ENCODE results near the gene TAS2R41.

Gene TAS2R41

DNA sequence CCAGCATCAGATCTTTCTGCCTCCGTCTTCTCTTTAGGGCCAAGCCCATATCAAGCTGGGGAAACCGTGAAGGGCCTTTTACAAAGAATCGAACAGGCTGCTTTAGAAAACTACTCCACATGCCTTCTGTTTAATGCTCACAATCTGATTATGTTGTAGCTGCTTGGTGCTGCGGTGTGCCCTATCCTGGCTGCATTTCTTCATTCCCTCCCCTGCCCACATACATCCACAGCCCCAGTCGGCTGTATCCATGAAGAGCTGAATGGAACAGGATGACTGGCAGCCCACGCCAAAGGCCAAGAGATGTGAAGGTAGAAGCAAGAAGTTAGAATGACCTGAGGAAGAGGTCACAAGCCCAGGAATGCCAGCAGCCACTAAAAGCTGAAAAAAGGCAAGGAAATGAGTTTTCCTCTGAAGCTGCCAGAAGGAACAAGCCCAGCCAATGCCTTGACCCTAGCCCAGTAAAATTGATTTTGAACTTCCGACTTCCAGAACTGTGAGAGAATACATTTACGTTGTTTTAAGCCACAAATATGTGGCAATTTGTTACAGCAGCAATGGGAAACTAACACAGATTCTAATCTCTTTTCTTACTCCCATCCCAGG, 22.2 kb downstream of the TAS2R41 start:
- Histone ChIP-seq H3K4me3 (no peak overlapping the region), H3K27ac (0 out of 2 replicates have a peak overlapping the region, but pooled peaks have one; percentile 48), H3K9me3 (ENCODE audit: low read depth, low read length) (no peaks in the 10 kb centered on the region), H3K36me3 (ENCODE audit: insufficient read depth, low read length) (no peaks in the 10 kb centered on the region), H3K9ac (ENCODE audit: insufficient read length) (no peak overlapping the region)
- DNase-seq (ENCODE audit: low read depth, low spot score) = no peak
- no peak for TF ChIP-seq FOXP2 (optimal IDR thresholded peaks at IDR 0.05; ENCODE audit: control extremely low read depth, extremely low read length, insufficient read depth)
- no peak for TF ChIP-seq POLR2AphosphoS5 (IDR thresholded peaks at IDR 0.05; ENCODE audit: borderline replicate concordance, low read depth, low read length)
- TF ChIP-seq EZH2 (IDR thresholded peaks at IDR 0.05) = no peak

DNA sequence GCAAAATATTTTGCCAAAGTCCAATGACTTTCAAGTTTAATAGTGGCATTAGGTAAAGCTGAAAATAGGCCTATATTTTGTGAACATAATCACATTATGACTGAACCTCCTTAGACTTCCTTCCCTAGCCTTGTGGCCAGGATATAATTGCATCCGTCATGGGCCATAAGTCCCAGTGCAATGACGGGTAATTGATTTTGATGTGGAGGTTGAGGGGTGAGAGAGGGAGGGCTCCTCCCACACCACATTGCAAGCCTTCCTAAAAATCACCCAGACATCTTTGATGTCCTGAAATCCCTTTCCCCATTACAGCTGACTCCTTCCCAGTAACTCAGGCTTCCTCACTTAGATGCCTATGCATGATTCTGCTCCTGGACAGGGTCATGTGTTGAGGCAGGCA, 25.6 kb downstream of the TAS2R41 start:
- TF ChIP-seq POLR2AphosphoS5 (IDR thresholded peaks at IDR 0.05; ENCODE audit: borderline replicate concordance, low read depth, low read length) (no peak), EZH2 (IDR thresholded peaks at IDR 0.05) (no peak), FOXP2 (optimal IDR thresholded peaks at IDR 0.05; ENCODE audit: control extremely low read depth, extremely low read length, insufficient read depth) (no peak)
- Histone ChIP-seq H3K9me3 (ENCODE audit: low read depth, low read length) (no peaks in the 10 kb centered on the region), H3K9ac (ENCODE audit: insufficient read length) (no peak overlapping the region), H3K27ac (no peak overlapping the region), H3K4me3 (no peak overlapping the region), H3K36me3 (ENCODE audit: insufficient read depth, low read length) (no peaks in the 10 kb centered on the region)
- DNase-seq (ENCODE audit: low read depth, low spot score) = no peak

DNA sequence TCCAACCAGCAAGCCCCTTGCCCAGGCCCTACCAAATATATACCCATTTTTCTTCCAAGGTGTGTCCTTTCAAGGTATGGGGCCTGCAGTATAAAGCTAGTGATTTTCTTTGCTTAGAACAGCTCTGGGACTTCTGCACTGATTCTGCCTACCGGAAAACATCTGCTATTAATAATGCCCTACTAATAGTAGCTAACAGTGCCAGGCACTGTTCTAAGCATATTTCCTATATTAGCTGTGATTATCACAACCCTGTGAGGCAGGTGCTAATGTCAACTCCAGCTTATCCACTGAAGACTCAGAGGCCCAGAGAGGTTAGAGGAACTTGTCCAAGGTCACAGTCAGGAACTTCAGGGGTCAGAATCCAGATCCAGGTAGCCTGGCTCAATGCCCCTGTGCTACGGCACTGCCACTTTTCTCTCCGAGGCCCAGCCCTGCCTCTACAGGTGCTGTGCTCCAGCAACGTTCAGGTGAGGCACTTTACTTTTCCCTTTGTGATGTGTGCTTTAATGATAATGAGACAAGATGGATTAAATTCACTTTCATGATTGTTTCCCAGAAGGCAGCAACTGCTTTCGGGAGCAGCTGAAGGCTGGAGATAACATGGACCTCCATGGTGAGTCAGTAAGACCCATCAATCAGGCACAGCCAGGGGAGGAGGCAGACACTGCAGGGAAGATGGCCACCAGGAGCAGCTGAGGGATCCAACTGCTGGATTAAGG, 26.7 kb downstream of the TAS2R41 start:
- Histone ChIP-seq H3K36me3 (ENCODE audit: insufficient read depth, low read length) (no peaks in the 10 kb centered on the region), H3K9ac (ENCODE audit: insufficient read length) (no peak overlapping the region), H3K27ac (no peak overlapping the region), H3K4me3 (no peak overlapping the region), H3K9me3 (ENCODE audit: low read depth, low read length) (no peaks in the 10 kb centered on the region)
- no peak for TF ChIP-seq EZH2 (IDR thresholded peaks at IDR 0.05)
- no peak for TF ChIP-seq FOXP2 (optimal IDR thresholded peaks at IDR 0.05; ENCODE audit: control extremely low read depth, extremely low read length, insufficient read depth)
- no peak for TF ChIP-seq POLR2AphosphoS5 (IDR thresholded peaks at IDR 0.05; ENCODE audit: borderline replicate concordance, low read depth, low read length)
- no peak for DNase-seq (ENCODE audit: low read depth, low spot score)

DNA sequence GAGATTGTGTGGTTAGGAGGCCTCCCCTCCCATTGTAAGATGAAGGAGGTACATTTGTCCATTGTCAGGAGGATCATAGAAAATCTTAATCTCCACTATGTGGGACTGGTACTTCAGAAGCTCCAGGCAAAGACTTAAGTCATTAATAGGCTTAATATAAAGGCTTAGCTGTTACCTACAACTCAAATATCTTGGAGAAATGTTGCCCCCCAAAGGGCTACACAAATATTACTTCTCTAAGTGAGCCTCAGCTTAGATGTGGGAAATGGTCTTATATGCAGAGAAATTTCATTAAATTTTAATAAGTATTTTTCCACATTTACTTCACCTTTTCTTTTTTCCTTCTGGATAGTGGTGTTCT, 27.2 kb downstream of the TAS2R41 start:
- no peak overlapping the region for H3K4me3 ChIP-seq
- H3K9me3 ChIP-seq (ENCODE audit: low read depth, low read length) = no peaks in the 10 kb centered on the region
- no peaks in the 10 kb centered on the region for H3K36me3 ChIP-seq (ENCODE audit: insufficient read depth, low read length)
- H3K9ac ChIP-seq (ENCODE audit: insufficient read length) = no peak overlapping the region
- TF ChIP-seq FOXP2 (optimal IDR thresholded peaks at IDR 0.05; ENCODE audit: control extremely low read depth, extremely low read length, insufficient read depth) (no peak), EZH2 (IDR thresholded peaks at IDR 0.05) (no peak), POLR2AphosphoS5 (IDR thresholded peaks at IDR 0.05; ENCODE audit: borderline replicate concordance, low read depth, low read length) (no peak)
- no peak for DNase-seq (ENCODE audit: low read depth, low spot score)
- H3K27ac ChIP-seq = no peak overlapping the region

DNA sequence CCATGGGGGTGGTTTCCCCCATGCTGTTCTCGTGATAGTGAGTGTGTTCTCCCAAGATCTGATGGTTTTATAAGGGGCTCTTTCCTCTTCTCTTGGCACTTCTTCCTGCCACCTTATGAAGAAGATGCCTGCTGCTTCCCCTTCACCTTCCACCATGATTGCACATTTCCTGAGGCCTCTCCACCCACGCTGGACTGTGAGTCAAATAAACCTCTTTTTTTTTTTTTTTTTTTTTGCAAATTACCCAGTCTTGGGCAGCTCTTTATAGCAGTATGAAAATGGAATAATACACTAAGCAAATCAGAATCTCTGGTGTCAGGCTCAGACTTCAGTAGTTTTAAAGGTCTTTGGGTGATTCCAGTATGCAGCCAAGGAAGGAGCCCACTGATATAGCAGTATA, 28.2 kb downstream of the TAS2R41 start:
- H3K36me3 ChIP-seq (ENCODE audit: insufficient read depth, low read length) = no peaks in the 10 kb centered on the region
- H3K9ac ChIP-seq (ENCODE audit: insufficient read length) = no peak overlapping the region
- no peak overlapping the region for H3K27ac ChIP-seq
- no peak for DNase-seq (ENCODE audit: low read depth, low spot score)
- H3K9me3 ChIP-seq (ENCODE audit: low read depth, low read length) = no peaks in the 10 kb centered on the region
- TF ChIP-seq FOXP2 (optimal IDR thresholded peaks at IDR 0.05; ENCODE audit: control extremely low read depth, extremely low read length, insufficient read depth) (no peak), POLR2AphosphoS5 (IDR thresholded peaks at IDR 0.05; ENCODE audit: borderline replicate concordance, low read depth, low read length) (no peak), EZH2 (IDR thresholded peaks at IDR 0.05) (no peak)
- no peak overlapping the region for H3K4me3 ChIP-seq

DNA sequence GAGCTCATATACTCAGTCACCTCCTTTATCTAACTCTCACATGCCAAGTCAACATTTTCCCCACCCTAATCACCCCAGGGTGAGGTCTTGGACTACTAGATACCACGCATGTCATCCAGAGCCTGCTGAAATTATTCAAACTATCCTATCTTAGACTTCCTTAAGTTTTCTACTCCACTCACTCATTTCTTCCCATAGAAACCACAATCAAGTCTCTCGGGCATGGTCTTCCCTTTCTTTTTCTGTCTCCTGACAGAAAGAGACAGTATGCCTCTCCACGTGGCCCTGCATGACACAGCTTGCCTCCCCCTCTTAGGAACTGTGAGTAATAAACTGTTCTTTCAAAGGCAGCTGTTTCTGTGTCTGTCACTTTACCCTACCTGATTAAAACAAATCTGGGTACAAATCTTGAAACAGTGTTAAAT, 29.4 kb downstream of the TAS2R41 start:
- Histone ChIP-seq H3K36me3 (ENCODE audit: insufficient read depth, low read length) (no peaks in the 10 kb centered on the region), H3K9ac (ENCODE audit: insufficient read length) (no peak overlapping the region), H3K27ac (no peak overlapping the region), H3K4me3 (no peak overlapping the region), H3K9me3 (ENCODE audit: low read depth, low read length) (no peaks in the 10 kb centered on the region)
- TF ChIP-seq FOXP2 (optimal IDR thresholded peaks at IDR 0.05; ENCODE audit: control extremely low read depth, extremely low read length, insufficient read depth) (no peak), POLR2AphosphoS5 (IDR thresholded peaks at IDR 0.05; ENCODE audit: borderline replicate concordance, low read depth, low read length) (no peak), EZH2 (IDR thresholded peaks at IDR 0.05) (no peak)
- DNase-seq (ENCODE audit: low read depth, low spot score) = no peak

DNA sequence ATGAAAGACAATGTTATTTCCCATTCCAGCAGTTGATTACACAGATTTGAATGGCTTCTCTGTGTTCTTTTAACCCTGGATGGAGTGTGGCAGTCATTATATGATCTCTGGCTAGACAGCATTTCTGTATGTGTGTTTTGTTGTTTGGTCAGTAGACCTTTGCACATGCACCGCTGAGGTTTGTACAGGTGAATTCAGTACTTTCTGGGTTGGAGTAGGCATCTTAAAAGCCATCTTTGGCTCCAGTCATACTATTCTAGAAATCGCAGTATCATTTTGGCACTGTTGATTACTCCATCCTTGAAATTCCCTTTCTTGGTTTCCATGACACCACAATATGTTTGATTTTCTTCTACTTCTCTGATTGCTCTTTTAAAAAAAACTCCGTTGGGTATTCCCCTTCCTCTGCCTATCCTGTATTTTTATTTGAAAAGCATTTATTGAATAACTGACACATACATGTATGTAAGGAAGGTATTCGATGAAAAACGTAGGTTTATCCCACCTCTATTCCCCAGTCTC, 29.9 kb downstream of the TAS2R41 start:
- Histone ChIP-seq H3K36me3 (ENCODE audit: insufficient read depth, low read length) (no peaks in the 10 kb centered on the region), H3K9ac (ENCODE audit: insufficient read length) (no peak overlapping the region), H3K9me3 (ENCODE audit: low read depth, low read length) (no peaks in the 10 kb centered on the region), H3K4me3 (no peak overlapping the region), H3K27ac (no peak overlapping the region)
- no peak for TF ChIP-seq EZH2 (IDR thresholded peaks at IDR 0.05)
- TF ChIP-seq POLR2AphosphoS5 (IDR thresholded peaks at IDR 0.05; ENCODE audit: borderline replicate concordance, low read depth, low read length) = no peak
- no peak for TF ChIP-seq FOXP2 (optimal IDR thresholded peaks at IDR 0.05; ENCODE audit: control extremely low read depth, extremely low read length, insufficient read depth)
- no peak for DNase-seq (ENCODE audit: low read depth, low spot score)

DNA sequence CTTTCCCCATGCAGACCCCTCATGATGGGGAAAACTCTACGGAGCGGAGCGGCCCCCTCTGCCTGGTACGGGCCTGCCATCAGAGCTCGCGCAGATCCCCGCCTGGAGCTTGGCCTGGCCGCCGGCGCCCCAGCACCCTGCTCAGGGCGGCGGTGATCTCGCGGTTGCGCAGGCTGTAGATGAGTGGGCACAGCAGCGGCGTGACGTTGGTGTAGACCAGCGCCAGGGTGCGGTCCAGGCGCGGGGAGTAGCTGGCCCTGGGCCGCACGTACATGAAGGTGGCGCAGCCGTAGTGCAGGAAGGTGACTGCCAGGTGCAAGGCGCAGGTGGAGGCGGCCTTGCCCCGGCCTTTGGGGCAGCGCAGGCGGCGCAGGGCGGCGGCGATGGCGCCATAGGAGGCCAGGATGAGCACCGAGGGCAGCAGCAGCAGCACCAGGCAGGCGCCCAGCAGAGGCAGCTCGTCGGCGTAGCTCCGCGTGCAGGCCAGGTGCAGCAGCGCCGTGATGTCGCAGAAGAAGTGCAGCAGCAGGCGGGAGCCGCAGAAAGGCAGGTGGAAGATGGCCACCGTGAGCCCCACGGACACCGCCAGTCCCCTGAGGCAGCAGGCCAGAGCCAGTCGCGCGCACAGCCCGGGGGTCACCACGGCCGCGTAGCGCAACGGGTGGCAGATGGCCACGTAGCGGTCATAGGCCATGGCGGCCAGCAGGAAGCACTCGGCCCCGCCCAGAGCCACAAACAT, 33.4 kb downstream of the TAS2R41 start:
- H3K27ac ChIP-seq = no peak overlapping the region
- H3K36me3 ChIP-seq (ENCODE audit: insufficient read depth, low read length) = no peaks in the 10 kb centered on the region
- H3K9me3 ChIP-seq (ENCODE audit: low read depth, low read length) = no peaks in the 10 kb centered on the region
- no peak for TF ChIP-seq EZH2 (IDR thresholded peaks at IDR 0.05)
- TF ChIP-seq FOXP2 (optimal IDR thresholded peaks at IDR 0.05; ENCODE audit: control extremely low read depth, extremely low read length, insufficient read depth) = no peak
- TF ChIP-seq POLR2AphosphoS5 (IDR thresholded peaks at IDR 0.05; ENCODE audit: borderline replicate concordance, low read depth, low read length) = no peak
- no peak overlapping the region for H3K4me3 ChIP-seq
- DNase-seq (ENCODE audit: low read depth, low spot score) = no peak
- H3K9ac ChIP-seq (ENCODE audit: insufficient read length) = no peak overlapping the region
